NOMO-1 treated with dmso at 0.1 percent for 144 hours (cell line): ENCODE data around the gene MT1F.
"Not testable (repeated sequence)": the region's sequence is repeated elsewhere in the genome, so short reads cannot be mapped to it uniquely, and the experiment has no call there.

Experiments
- DNase-seq: peaks from one replicate; lab custom pipeline; 2025; ENCODE audit not compliant: unreplicated experiment; lab: John Stamatoyannopoulos, UW

MT1F gene

GRCh38 chr16:56669840-56670619 lies 12.3 kb downstream of the MT1F start:
- DNase-seq, result no peak

DNA sequence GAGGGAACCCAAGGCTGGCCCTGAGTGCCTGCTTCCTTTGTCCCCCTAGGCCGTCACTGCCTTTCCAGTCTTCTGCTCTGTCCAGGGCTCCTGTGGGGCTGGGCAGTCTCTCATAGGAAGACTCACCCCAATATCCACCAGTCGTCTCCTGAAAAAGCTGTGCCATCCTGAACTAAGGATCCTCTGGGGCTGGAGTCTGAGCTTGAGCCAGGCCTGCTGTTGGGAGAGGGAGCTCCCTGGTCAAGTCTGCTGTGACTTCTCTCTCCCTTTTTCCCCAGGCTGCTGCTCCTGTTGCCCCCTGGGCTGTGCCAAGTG lies 12.8 kb downstream of the MT1F start:
- DNase-seq, result no peak

- DNase-seq, result not testable (repeated sequence)
These were observed 13.9 kb downstream of the MT1F start for GRCh38 chr16:56671691-56672090.

DNA sequence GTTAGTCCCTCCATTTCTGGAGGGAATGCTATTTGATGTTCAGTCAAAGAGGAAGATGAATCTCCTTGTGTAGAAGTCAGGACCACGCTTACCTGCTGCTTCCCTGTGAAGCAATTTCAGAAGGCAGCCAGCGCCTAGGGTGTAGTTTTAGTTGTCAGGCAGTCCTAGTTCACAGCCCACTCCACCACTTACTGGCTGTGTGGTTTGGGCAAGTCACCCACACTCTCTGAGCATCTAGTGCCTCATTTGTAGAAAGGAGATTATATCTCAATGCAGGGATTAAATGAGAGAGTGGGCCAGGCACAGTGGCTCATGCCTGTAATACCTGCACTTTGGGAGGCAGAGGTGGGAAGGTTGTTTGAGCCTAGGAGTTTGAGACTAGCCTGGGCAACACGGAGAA lies 14.4 kb downstream of the MT1F start:
- not testable (repeated sequence) for DNase-seq

GRCh38 chr16:56672761-56673536 lies 15.2 kb downstream of the MT1F start:
- no peak for DNase-seq

- peak; percentile 16 for DNase-seq
These were observed 16.2 kb downstream of the MT1F start for GRCh38 chr16:56673921-56674320.

DNA sequence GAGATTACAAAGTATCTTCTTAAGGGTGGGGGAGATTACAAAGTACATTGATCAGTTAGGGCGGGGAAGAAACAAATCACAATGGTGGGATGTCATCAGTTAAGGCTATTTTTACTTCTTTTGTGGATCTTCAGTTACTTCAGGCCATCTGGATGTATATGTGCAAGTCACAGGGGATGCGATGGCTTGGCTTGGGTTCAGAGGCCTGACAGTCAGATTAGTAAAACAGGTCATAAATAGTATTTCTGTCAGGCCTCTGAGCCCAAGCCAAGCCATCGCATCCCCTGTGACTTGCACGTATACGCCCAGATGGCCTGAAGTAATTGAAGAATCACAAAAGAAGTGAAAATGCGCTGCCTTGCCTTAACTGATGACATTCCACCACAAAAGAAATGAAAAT lies 16.8 kb downstream of the MT1F start:
- DNase-seq, result not testable (repeated sequence)

DNA sequence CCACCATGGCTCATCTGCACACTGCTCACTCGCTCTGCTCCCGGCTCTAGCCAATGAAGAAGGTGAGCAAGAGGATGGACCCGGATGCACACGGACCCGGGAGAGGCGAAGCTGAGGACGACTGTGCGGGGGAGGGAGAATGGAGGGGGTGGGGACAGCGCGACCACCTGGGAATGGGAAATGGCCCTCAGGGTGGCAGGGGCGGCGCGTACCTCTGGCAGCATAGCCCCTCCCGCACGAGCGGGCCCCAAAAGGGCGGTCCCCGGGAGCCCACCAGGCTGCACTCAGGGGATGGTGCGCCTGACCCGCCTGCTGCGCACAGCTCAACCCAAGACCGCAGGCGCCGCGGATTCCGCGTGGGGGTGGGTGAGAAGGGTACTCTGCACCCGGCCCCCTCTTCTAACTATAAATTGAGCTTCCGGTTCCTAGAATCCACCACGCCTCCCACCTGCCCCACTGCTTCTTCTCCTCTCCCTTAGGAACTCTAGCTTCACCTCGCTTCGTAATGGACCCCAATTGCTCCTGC lies 18.0 kb downstream of the MT1F start:
- DNase-seq, result no peak

DNA sequence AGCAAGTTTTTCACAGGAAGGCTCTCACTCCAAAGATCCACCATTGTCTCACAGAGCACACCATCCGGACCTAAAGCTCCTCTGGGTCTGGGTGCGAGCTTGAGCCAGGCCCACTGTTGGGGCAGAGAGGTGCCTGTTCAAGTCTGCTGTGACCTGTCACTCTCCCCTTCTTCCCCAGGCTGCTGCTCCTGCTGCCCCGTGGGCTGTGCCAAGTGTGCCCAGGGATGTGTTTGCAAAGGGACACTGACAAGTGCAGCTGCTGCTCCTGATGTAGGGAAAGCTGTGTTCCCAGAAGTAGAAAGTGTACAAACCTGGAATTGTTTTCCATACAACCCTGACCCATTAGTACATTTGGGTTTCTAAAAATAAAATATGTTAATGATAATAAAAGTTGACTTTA lies 19.7 kb downstream of the MT1F start:
- no peak for DNase-seq

DNA sequence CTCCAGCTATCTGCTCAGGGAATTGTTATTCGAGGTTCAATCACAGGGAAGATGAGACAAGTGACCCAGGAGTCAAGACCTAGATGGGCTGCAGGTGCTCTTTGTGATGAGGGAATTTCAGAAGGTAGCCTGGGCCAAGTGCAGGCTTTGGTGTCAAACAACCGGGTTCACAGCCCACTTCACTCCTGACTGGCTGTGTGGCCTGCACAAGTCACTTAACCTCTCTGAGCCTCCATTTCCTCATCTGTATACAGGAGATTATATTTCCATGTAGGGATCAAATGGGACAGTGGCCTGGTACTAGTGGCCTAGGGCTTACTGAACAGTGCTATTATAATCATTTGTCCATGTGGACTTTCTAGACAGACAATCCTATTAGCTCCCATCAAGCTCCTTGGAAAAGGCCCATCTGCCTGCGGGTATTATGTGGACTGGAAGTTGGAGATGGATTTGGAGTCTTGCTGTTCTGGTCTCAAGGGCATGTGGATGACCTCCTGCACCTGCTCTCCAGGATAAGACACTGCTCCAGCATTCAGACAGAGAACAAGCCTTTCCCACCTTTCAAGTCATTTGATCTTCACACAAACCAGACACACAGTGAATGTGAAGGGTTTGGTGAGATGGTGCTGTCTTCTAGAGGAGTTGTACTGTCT lies 21.4 kb downstream of the MT1F start:
- DNase-seq, result no peak

DNA sequence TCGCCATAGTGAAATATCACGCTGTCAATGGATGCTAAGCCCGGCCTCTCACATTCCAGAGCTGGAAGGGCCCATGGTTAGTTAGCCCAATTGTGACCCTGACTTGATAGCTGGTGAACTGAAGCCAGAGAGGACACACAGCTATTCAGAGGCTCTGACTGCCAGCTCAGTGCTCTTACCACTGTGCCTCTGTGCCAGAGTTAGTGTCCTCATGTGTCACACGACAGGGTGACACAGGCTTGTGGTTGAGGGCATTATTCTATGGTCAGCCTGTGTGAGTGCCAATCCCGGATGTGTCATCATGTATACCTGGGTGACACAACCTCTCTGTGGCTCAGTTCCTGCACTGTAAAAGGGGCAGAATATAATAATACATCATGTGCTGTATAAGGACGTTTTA lies 22.1 kb downstream of the MT1F start:
- no peak for DNase-seq

- DNase-seq, result peak; percentile 88
These were observed 24.4 kb downstream of the MT1F start, which contains the start of gene MT1X for GRCh38 chr16:56681939-56682702. TSS of gene MT1X (plus strand) at chr16:56682470. CDS start at chr16:56682541, 71 bp downstream.

GRCh38 chr16:56682703-56683397 lies 25.1 kb downstream of the MT1F start:
- DNase-seq, result no peak

- no peak for DNase-seq
These were observed 25.8 kb downstream of the MT1F start for GRCh38 chr16:56683424-56684172.

- DNase-seq, result no peak
These were observed 26.6 kb downstream of the MT1F start for GRCh38 chr16:56684256-56684925.

- DNase-seq, result no peak
These were observed 27.3 kb downstream of the MT1F start for GRCh38 chr16:56684926-56685590.

DNA sequence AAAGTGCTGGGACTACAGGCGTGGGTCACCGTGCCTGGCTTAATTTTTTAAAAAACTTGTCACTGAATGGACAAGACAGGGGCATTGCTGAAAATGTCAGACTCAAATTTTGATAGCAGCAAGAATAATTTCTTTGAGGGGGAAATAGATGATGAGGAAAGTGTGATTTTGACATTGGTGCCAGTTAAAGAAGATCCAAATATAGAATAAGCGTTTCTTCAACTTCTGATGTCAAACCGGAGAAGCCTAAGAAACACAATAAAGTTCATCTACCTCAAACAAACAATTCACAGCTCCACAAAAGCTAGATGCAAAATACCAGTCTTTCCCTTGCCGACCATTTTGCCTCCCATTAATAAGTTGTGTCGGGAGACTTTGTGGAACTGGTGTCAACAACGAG lies 29.0 kb downstream of the MT1F start:
- DNase-seq, result no peak

GRCh38 chr16:56688762-56689161 lies 31.0 kb downstream of the MT1F start:
- DNase-seq, result no peak

DNA sequence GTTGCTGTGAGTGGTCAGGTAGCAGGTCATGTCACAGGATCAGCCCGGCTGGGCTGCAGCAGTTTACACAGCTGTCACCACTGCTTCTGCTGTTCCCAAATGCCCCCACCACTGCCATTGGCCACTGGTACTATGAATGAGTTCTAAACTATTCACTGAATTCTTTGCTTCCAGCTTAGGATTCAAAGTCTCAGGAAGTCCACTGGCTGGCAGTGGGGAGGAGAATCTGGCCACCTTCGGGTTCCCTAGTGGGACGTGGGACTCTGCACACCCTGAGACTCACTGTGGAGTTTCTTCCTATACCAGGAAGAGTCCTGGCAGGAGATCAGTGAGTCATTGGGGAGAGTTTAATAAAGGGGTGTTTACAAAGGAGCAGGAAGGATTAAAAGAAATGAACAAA lies 31.4 kb downstream of the MT1F start:
- no peak for DNase-seq
